Spleen (tissue), 11 donors: Measurements from ENCODE around the gene STPG1. TPM values are rescaled to one million over a fixed set of nuclear protein-coding genes. Genes with fewer than 3 reads are reported as not detected.

Experiments used
- DNase-seq: peaks from one replicate; pipeline ENCODE4 v3.0.0-alpha.2; 2020
- H3K27ac ChIP-seq, 8 donors: fragments of 200-600 bp; sonication (generic) in 7 of 8; 1 replicate in 4 of 8; 2 replicates in 4 of 8; pipeline versions ENCODE4 v1.5.0 to v1.8.0; 2016 to 2021; ENCODE audit warnings: inconsistent platforms in 4 of 8, mild to moderate bottlenecking in 4 of 8, moderate library complexity in 1 of 8
- H3K27me3 ChIP-seq, 7 donors: fragments of 200-600 bp; sonication (generic) in 6 of 7; replicated peaks in 1 of 7; 1 replicate in 4 of 7; 2 replicates in 3 of 7; pipeline versions ENCODE4 v1.5.0 to v1.8.0; 2016 to 2021; ENCODE audit warnings: inconsistent platforms in 3 of 7, mild to moderate bottlenecking in 1 of 7
- H3K36me3 ChIP-seq, 6 donors: fragments of 200-600 bp; sonication (generic) in 5 of 6; 1 replicate in 4 of 6; 2 replicates in 2 of 6; pipeline versions ENCODE4 v1.5.0 to v1.8.0; 2016 to 2021; ENCODE audit warnings: inconsistent platforms in 2 of 6
- H3K4me1 ChIP-seq, 6 donors: fragments of 200-600 bp; sonication (generic) in 5 of 6; 1 replicate in 3 of 6; 2 replicates in 3 of 6; pipeline versions ENCODE4 v1.5.0 to v1.8.0; 2016 to 2021; ENCODE audit warnings: inconsistent platforms in 3 of 6
- H3K4me3 ChIP-seq, 8 donors: fragments of 200-600 bp; sonication (generic) in 7 of 8; 1 replicate in 4 of 8; 2 replicates in 4 of 8; pipeline versions ENCODE4 v1.5.0 to v1.8.0; 2016 to 2021; ENCODE audit warnings: inconsistent platforms in 4 of 8, mild to moderate bottlenecking in 4 of 8, moderate library complexity in 2 of 8
- H3K9me3 ChIP-seq, 8 donors: fragments of 200-600 bp; sonication (generic) in 7 of 8; 1 replicate in 4 of 8; 2 replicates in 4 of 8; pipeline versions ENCODE4 v1.5.0 to v1.8.0; 2016 to 2021; ENCODE audit warnings: inconsistent platforms in 4 of 8
- POLR2A ChIP-seq, 3 donors: fragments of 450-650 bp; IDR thresholded peaks; one replicate each; pipeline ENCODE4 v1.5.1; 2017; ENCODE audit warnings: antibody characterized with exemption in 3 of 3, mild to moderate bottlenecking in 1 of 3
- POLR2AphosphoS5 ChIP-seq, 3 donors: sonication (generic); formaldehyde crosslinking; IDR thresholded peaks; one replicate each; pipeline ENCODE4 v1.5.1; 2017; ENCODE audit warnings: antibody characterized with exemption in 3 of 3
- WGBS, 5 donors: extraction: QIAGEN DNeasy Blood & Tissue Kit in 3 of 5; methylation state at CpG; one replicate each; pipeline versions ENCODE4 v1.1.5 to v1.1.7; 2013 to 2018; 5-methylcytosine and 5-hydroxymethylcytosine counted together
- intact Hi-C: fragments of 100-400 bp; cut with DNase I; formaldehyde crosslinking; loops from one replicate; pipeline ENCODE4 v1.15.0; 2023; ENCODE audit warnings: low total_unique reads
- polyA plus RNA-seq, 3 donors: library from polyadenylated mRNA; stranded (reverse); fragments of 200-250 nt; gene quantifications; one replicate each; pipeline ENCODE4 v1.2.1, GENCODE V29; 2013
- total RNA-seq, 7 donors: library from RNA; depleted of rRNA in 3 of 7; stranded (reverse); fragments of >200 nt in 3 of 7; fragmentation: NEBNext Ultra II Directional in 4 of 7; extraction: Animal tissue kit (Norgen Biotek cat#: 25700) in 4 of 7; gene quantifications; one replicate each; pipeline versions ENCODE4 v1.1.0 to v1.2.1, GENCODE V29; 2016 to 2021
- TF ChIP-seq, protein P1 (sequence below), 11 experiments: fragments of 200-600 bp in 7 of 11; fragments of 450-650 bp in 4 of 11; sonication (generic) in 4 of 11; IDR thresholded peaks in 8 of 11; conservative IDR thresholded peaks in 3 of 11; 1 replicate in 7 of 11; 2 replicates in 4 of 11; pipeline versions ENCODE4 v1.4.0 to v1.8.0; 2016 to 2021; ENCODE audit warnings: antibody characterized with exemption in 11 of 11, inconsistent platforms in 4 of 11, mild to moderate bottlenecking in 1 of 11
- donor health status: healthy with polysubstance abuse.
- donor health status: DM: no; HTN: no; CAD: no; lungs with moderate emphysema.
- donor health status: DM: no; HTN: no; CAD: no.
- donor health status: Bipolar disorder and iron deficiency.
- donor health status: healthy.
- donor health status: DM: no; HTN: no; CAD: no.
- donor health status: DM: yes; HTN: yes; CAD: no.

The STPG1 gene
- total and polyA plus RNA-seq, 10 donors, result 1.5 to 5.8 (median 3.7) TPM

DNA sequence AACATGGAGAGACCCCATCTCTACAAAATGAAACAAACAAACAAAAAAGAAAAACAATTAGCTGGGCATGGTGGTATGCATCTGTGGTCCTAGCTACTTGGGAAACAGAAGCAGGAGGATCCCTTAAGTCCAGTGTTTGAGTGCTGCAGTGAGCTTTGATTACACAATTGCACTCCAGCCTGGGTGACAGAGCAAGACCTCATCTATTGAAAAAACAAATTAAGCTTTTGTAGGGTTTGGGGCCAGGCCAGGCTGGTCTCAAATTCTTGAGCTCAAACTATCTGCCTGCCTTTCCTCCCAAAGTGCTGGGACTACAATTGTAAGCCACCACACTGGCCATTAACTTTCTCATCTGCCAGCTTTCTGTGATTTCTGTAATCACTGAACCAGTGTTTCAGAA lies 29.2 kb upstream of the STPG1 start:
- Histone ChIP-seq H3K36me3 (peaks cover 0 to 91% (median 35%) of the 10 kb centered on the region in 6 donors), H3K4me1 (peaks cover 0 to 14% (median 0%) of the 10 kb centered on the region in 6 donors), H3K27me3 (no peaks in the 10 kb centered on the region), H3K27ac (no peak overlapping the region), H3K4me3 (no peak overlapping the region), H3K9me3 (no peaks in the 10 kb centered on the region)
- intact Hi-C loops, result no loop called here
- no peak for DNase-seq
- TF ChIP-seq POLR2A (IDR thresholded peaks at IDR 0.05) (no peak), POLR2AphosphoS5 (IDR thresholded peaks at IDR 0.05) (no peak)
- TF ChIP-seq, protein P1, sequence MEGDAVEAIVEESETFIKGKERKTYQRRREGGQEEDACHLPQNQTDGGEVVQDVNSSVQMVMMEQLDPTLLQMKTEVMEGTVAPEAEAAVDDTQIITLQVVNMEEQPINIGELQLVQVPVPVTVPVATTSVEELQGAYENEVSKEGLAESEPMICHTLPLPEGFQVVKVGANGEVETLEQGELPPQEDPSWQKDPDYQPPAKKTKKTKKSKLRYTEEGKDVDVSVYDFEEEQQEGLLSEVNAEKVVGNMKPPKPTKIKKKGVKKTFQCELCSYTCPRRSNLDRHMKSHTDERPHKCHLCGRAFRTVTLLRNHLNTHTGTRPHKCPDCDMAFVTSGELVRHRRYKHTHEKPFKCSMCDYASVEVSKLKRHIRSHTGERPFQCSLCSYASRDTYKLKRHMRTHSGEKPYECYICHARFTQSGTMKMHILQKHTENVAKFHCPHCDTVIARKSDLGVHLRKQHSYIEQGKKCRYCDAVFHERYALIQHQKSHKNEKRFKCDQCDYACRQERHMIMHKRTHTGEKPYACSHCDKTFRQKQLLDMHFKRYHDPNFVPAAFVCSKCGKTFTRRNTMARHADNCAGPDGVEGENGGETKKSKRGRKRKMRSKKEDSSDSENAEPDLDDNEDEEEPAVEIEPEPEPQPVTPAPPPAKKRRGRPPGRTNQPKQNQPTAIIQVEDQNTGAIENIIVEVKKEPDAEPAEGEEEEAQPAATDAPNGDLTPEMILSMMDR (IDR thresholded peaks at IDR 0.05 in 8 of 11, conservative IDR thresholded peaks at IDR 0.05 in 3 of 11), result no peak

DNA sequence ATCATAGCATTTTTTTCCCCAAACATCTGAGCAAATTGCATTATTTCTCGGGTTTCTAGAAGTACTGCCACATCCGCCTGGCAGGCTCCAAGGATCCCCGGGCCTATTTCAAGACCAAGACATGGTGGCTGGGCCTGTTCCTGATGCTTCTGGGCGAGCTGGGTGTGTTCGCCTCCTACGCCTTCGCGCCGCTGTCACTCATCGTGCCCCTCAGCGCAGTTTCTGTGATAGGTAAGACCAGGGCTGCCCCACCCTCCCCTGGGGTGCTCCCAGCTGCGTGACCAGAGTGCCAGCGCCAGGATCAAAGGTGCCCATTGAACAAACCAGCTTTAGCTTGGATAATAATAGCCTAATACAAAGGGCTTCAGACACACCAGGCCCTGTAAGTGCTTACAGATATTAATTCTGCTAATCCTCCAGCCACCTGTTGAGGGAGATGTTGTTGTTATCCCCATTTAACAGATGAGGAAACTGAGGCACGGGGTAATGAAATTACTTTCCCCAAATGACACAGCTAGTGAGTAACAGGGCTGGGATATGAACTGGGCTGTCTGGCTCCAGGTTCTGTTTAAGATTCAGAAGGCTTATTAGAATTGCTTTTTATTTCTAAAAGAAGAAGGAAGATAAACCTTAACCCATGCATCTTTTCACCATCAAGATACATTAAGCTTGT lies 28.6 kb upstream of the STPG1 start:
- intact Hi-C loops, result no loop called here
- DNase-seq, result no peak

DNA sequence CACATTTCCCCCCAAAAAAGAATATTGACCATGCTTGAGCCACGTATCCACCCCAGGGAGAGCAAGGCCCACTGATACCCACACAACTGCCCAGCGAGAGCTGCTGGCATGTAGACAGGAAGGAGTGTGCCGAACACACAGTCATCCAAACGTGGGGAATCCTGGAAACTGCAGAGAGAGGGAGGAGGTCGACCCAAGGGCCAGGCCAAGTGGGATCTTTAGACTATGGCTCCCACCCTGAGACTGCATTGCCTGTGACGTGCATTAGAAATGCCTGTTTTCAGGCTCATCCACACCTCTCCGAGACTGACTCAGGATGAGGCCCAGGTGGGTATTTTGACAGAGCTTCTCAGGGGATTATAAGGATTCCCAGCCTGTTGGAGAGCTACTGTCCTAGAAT lies 27.9 kb upstream of the STPG1 start:
- no peak overlapping the region for H3K4me3 ChIP-seq
- TF ChIP-seq POLR2A (IDR thresholded peaks at IDR 0.05), result no peak
- TF ChIP-seq, protein P1 (IDR thresholded peaks at IDR 0.05 in 8 of 11, conservative IDR thresholded peaks at IDR 0.05 in 3 of 11), result no peak
- TF ChIP-seq POLR2AphosphoS5 (IDR thresholded peaks at IDR 0.05), result no peak
- peaks cover 0 to 84% (median 35%) of the 10 kb centered on the region in 6 donors for H3K36me3 ChIP-seq
- H3K9me3 ChIP-seq, result no peaks in the 10 kb centered on the region
- no peaks in the 10 kb centered on the region for H3K27me3 ChIP-seq
- DNase-seq, result no peak
- H3K4me1 ChIP-seq, result peaks cover 0 to 14% (median 0%) of the 10 kb centered on the region in 6 donors
- intact Hi-C loops, result no loop called here
- no peak overlapping the region for H3K27ac ChIP-seq
- WGBS, 5 donors, result 91 to 95% (median 93%) methylated on average over 7 of the region's 7 CpGs

More for the DNA sequence above, 28.6 kb upstream of the STPG1 start:
- H3K36me3 ChIP-seq, result peaks cover 0 to 87% (median 35%) of the 10 kb centered on the region in 6 donors
- no peak for TF ChIP-seq POLR2A (IDR thresholded peaks at IDR 0.05)
- no peak for TF ChIP-seq POLR2AphosphoS5 (IDR thresholded peaks at IDR 0.05)
- TF ChIP-seq, protein P1 (IDR thresholded peaks at IDR 0.05 in 8 of 11, conservative IDR thresholded peaks at IDR 0.05 in 3 of 11), result no peak
- no peak overlapping the region for H3K4me3 ChIP-seq
- H3K9me3 ChIP-seq, result no peaks in the 10 kb centered on the region
- no peak overlapping the region for H3K27ac ChIP-seq
- H3K4me1 ChIP-seq, result peaks cover 0 to 14% (median 0%) of the 10 kb centered on the region in 6 donors
- 95 to 97% (median 97%) methylated on average over 8 to 14 of the region's 14 CpGs for WGBS, 5 donors
- no peaks in the 10 kb centered on the region for H3K27me3 ChIP-seq

DNA sequence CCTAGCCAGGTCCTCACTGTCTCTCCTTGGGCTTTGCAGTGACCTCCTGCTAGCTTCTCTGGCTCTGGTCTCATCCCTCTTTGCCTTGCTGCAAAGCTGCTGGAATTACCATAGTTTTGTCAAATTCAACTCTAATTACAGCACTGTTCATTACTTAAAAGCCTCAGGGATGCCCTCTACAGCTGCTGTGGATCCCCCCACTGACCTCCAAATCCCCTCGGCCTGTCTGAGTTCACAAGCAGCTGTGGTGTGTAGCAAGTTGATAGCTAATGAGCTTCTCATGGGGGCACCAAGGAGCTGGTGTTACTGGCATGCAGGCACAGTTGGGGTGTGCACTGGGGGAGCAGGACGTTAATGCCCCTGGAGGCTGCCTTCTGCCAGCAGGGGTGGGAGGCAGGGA lies 26.9 kb upstream of the STPG1 start:
- 85 to 93% (median 92%) methylated on average over 2 of the region's 2 CpGs for WGBS, 5 donors
- Histone ChIP-seq H3K4me3 (no peak overlapping the region), H3K27ac (no peak overlapping the region), H3K36me3 (peaks cover 0 to 84% (median 35%) of the 10 kb centered on the region in 6 donors), H3K4me1 (peaks cover 0 to 13% (median 0%) of the 10 kb centered on the region in 6 donors), H3K9me3 (no peaks in the 10 kb centered on the region), H3K27me3 (no peaks in the 10 kb centered on the region)
- intact Hi-C loops, result no loop called here
- no peak for DNase-seq
- TF ChIP-seq POLR2A (IDR thresholded peaks at IDR 0.05) (no peak), POLR2AphosphoS5 (IDR thresholded peaks at IDR 0.05) (no peak)
- TF ChIP-seq, protein P1 (IDR thresholded peaks at IDR 0.05 in 8 of 11, conservative IDR thresholded peaks at IDR 0.05 in 3 of 11), result no peak
